ENCODE data around the gene FSTL4.
A peak's percentile ranks its signal among the peaks of the same experiment; 100 is the strongest.
"Not testable (repeated sequence)": the region's sequence is repeated elsewhere in the genome, so short reads cannot be mapped to it uniquely, and the experiment has no call there.

Gene FSTL4

GRCh38 chr5:133552925-133553525 lies 59.3 kb downstream of the FSTL4 start:
- DNase-seq (ENCODE audit: low read depth), result peak; percentile 54

GRCh38 chr5:133546500-133546899 lies 65.8 kb downstream of the FSTL4 start:
- DNase-seq (ENCODE audit: low read depth), result no peak

- DNase-seq (ENCODE audit: low read depth), result no peak
Measured at GRCh38 chr5:133544346-133544745, 68.0 kb downstream of the FSTL4 start.

- DNase-seq (ENCODE audit: low read depth), result no peak
Measured at GRCh38 chr5:133539818-133540217, 72.5 kb downstream of the FSTL4 start.

DNA sequence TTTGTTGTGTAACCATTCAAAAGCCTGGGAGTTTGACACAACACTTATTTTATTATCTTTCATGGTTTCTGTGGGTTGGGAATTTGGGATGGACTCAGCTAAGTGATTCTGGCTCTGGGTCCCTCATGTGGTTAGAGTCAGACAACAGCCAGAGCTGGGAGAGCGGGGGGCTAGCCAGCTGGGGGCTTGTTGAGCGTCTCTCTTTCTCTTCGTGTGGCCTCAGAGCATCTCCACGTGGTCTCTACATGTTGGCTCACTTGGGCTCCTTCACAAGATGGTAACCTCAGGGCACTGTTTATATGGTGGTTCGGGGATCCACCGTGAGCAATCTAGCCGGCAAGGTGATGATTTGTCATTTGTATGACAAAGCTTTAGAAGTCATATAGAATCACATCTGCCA lies 73.6 kb downstream of the FSTL4 start:
- no peak for DNase-seq (ENCODE audit: low read depth)

DNA sequence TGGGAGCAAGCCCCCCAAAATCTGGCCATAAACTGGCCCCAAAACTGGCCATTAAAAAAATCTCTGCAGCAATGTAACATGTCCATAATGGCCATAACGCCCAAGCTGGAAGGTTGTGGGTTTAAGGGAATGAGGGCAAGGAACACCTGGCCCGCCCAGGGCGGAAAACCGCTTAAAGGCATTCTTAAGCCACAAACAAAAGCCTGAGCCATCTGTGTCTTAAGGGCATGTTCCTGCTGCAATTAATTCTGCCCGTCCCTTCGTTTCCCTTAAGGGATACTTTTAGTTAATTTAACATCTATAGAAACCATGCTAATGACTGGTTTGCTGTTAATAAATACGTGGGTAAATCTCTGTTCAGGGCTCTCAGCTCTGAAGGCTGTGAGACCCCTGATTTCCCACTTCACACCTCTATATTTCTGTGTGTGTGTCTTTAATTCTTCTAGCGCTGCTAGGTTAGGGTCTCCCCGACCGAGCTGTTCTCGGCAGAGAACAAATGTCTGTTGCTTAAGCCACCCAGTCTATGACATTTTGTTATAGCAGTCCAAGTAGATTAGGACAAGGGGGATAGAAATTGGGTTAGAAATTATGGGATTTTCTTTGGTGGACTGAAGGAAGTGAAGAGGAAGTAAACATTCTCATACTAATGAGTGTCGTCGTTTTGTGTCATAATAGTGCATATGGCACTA lies 77.0 kb downstream of the FSTL4 start:
- DNase-seq (ENCODE audit: low read depth), result not testable (repeated sequence)

GRCh38 chr5:133534566-133534965 lies 77.8 kb downstream of the FSTL4 start:
- DNase-seq (ENCODE audit: low read depth), result no peak

- DNase-seq (ENCODE audit: low read depth), result no peak
Measured at GRCh38 chr5:133533541-133533940, 78.8 kb downstream of the FSTL4 start.

- DNase-seq (ENCODE audit: low read depth), result no peak
Measured at GRCh38 chr5:133531594-133531993, 80.7 kb downstream of the FSTL4 start.

- DNase-seq (ENCODE audit: low read depth), result no peak
Measured at GRCh38 chr5:133531178-133531577, 81.2 kb downstream of the FSTL4 start.

- no peak for DNase-seq (ENCODE audit: low read depth)
Measured at GRCh38 chr5:133530270-133530669, 82.1 kb downstream of the FSTL4 start.

DNA sequence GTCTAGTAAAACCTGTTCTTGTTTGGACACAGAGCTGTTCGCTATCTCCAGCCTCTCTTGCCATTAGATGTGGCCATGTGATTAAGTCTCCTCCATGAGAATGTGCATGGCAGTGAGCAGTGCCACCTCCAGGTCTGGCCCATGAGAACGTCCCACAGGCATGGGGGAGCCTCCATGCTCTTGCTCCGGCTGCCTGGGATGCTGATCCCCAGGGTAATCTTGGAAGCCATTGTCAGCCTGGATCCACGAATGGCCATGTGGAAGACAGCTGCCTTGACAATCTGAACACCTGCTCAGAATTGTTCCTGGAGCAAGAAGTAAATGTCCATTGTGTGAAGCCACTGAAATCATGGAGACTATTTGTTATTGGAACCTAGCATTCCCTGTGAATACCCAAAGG lies 83.5 kb downstream of the FSTL4 start:
- DNase-seq (ENCODE audit: low read depth), result no peak

- no peak for DNase-seq (ENCODE audit: low read depth)
Measured at GRCh38 chr5:133527311-133527710, 85.0 kb downstream of the FSTL4 start.

DNA sequence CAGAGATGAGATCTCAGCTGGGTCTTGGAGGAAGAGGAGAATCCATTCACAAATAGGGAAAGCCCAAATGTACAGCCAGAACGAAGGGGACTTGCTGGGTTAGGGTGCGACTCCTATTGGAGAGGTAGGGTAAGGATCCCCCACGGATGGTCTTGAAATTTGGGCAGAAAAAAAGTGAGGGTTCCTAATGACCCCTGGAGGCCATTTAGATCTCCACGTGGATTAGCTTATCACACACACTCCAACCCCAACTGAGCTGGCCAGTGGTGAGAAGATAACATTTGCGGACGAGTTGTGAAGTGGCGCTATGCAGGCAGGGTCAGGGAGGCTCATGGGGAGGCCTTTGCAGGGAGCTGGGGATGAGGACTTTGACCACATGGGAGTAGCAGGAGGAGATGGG lies 86.0 kb downstream of the FSTL4 start:
- no peak for DNase-seq (ENCODE audit: low read depth)

DNA sequence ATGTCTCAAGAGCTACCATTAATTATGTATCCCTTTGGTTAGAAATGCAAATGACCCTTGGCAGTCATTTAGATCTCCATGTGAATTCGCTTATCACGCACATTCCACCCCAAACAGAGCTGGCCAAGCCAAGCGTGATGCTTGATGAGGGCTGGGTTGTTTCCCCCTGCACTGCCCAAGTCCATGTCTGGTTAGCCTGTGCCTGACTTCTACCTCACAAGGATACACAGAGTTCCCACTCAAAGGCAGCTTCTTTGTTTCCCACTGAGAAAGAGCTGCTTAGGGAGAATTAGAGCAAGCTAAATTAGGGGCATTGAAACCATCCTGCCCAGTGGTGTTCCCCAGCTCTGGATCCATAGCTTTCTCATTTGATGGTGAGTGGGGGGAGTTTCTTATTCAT lies 87.2 kb downstream of the FSTL4 start:
- DNase-seq (ENCODE audit: low read depth), result no peak

DNA sequence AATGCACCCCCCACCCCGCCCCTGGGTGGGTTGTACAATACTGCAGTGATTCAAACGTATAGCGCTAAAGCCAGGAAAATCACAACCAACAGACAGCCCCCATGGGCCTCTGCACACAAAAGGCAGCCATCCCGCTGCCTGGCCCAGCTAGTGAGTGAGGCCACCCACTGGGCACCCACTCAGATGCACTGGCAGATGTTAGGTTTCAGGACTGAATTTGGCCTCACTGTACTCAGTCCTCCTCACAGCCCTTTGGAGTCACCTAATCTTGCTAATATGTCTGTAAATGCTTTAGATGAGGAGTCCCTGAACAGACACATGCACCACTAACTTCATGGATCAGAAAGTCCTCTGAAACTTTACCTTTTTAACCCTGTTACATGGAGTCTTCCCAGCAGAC lies 87.7 kb downstream of the FSTL4 start:
- no peak for DNase-seq (ENCODE audit: low read depth)

DNA sequence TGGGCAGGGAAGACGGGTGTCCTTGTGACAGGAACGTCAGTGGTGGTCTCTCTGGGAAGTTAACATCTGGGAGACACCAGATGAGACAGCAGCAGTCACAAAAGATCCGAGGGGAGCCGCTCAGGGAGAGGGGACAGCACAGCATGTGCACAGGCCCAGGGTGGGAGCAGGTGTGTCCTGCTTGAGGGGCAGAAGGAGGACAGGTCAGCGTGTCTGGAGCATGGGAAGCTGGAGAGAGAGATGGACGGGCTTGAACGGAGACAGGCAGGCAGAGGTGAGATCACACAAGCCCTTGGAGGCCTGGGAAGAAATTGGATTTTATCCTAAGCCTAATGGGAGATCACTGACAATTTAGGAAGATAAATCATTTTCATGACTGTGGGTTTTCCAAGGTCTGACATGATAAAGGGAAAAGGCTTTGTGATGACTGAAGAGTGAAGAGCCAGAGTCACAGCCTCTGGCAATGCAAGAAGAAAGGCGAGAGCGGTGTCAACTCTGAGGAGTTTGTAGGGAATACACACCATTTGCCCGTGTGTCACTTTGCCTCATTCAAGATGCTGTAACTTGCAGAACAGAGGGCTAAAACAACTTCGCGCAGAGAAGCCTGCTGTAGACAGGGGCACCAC lies 88.3 kb downstream of the FSTL4 start:
- DNase-seq (ENCODE audit: low read depth), result no peak

GRCh38 chr5:133523013-133523658 lies 89.2 kb downstream of the FSTL4 start:
- no peak for DNase-seq (ENCODE audit: low read depth)

DNA sequence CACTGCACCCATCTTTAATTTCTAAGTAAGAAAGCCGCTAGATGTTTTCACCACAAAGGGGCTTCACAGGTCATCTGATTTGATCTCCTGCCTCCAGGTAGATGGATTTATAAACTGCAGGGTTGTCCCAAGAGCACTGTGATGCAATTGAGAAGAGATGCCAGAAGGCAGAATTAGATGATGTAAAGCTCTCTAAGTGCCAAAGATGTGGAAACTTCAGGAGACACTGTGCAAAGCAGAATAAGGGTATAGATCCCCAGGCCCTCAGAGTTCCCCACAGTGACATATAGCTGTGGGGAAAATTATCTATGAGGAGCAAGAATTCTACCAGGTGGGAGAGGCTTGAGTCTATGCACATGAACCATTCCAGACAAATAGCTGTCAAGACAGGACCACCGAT lies 90.5 kb downstream of the FSTL4 start:
- no peak for DNase-seq (ENCODE audit: low read depth)

- DNase-seq (ENCODE audit: low read depth), result no peak
Measured at GRCh38 chr5:133520991-133521706, 91.2 kb downstream of the FSTL4 start.

- no peak for DNase-seq (ENCODE audit: low read depth)
Measured at GRCh38 chr5:133520062-133520461, 92.3 kb downstream of the FSTL4 start.

DNA sequence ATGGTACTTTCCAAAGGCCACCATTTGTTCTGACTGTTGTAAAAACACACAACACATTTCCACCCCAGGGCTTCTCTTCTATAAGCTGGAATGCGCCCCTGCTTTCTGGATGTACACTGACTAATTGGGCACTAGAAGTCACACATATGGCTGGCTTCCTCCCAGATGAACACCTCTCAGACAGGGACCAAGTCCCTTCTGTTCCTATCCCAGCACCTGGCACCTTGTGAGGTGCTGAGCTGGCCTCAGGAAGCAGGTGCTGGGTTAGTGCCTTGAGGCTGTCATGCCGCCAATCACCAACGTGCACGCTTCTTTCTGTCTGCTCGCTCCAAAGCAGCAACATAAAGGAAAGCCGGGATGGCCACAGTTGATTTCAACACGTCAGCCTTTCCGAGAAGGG lies 93.2 kb downstream of the FSTL4 start:
- no peak for DNase-seq (ENCODE audit: low read depth)
